Fibroblast of mammary gland (primary cell): Measurements from ENCODE around the gene OTULINL.

Experiments
- DNase-seq: peaks from one replicate; pipeline ENCODE4 v3.0.0-alpha.2; 2010; ENCODE audit warnings: low read depth
- H3K4me3 ChIP-seq: 2 replicates; pipeline ENCODE4 v1.5.1; 2011; ENCODE audit warnings: low read depth, mild to moderate bottlenecking, low read length, moderate library complexity; ENCODE audit not compliant: control insufficient read depth
- TF ChIP-seq, protein P1 (sequence below): conservative IDR thresholded peaks from 2 replicates; pipeline ENCODE4 v1.5.1; 2011; ENCODE audit warnings: low read depth, low read length, inconsistent platforms; ENCODE audit not compliant: control insufficient read depth, insufficient read depth

Gene OTULINL

GRCh38 chr5:14581106-14581890 is at the start of gene OTULINL:
OTULINL (plus strand) TSS chr5:14581792; CDS start chr5:14581895, 103 bp downstream.
- H3K4me3 ChIP-seq: peak within 1 kb of the TSS; percentile 49
- DNase-seq: peak; percentile 53
- TF ChIP-seq, protein P1, sequence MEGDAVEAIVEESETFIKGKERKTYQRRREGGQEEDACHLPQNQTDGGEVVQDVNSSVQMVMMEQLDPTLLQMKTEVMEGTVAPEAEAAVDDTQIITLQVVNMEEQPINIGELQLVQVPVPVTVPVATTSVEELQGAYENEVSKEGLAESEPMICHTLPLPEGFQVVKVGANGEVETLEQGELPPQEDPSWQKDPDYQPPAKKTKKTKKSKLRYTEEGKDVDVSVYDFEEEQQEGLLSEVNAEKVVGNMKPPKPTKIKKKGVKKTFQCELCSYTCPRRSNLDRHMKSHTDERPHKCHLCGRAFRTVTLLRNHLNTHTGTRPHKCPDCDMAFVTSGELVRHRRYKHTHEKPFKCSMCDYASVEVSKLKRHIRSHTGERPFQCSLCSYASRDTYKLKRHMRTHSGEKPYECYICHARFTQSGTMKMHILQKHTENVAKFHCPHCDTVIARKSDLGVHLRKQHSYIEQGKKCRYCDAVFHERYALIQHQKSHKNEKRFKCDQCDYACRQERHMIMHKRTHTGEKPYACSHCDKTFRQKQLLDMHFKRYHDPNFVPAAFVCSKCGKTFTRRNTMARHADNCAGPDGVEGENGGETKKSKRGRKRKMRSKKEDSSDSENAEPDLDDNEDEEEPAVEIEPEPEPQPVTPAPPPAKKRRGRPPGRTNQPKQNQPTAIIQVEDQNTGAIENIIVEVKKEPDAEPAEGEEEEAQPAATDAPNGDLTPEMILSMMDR: no peak

DNA sequence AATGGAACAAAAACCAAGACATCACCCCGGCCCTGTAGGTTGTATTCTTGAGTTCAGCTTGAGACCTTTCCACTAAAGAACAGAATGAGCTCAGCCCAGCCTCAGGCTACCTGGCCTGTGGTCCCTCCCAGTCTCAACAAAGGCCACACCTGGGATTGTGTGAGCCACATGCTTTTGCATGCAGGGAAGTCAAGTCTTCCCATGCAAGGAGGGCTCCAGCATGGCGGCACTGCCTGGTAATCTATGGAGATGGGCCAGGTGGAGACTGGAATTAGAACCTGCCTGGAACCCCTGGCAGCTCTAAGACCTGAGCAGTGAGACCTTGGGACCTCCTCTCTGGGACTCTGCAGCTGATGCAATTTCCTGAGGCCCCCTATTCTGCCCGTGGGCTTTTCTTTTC is 49.4 kb upstream of the OTULINL start:
- H3K4me3 ChIP-seq: no peak overlapping the region
- TF ChIP-seq, protein P1: no peak
- DNase-seq: no peak

DNA sequence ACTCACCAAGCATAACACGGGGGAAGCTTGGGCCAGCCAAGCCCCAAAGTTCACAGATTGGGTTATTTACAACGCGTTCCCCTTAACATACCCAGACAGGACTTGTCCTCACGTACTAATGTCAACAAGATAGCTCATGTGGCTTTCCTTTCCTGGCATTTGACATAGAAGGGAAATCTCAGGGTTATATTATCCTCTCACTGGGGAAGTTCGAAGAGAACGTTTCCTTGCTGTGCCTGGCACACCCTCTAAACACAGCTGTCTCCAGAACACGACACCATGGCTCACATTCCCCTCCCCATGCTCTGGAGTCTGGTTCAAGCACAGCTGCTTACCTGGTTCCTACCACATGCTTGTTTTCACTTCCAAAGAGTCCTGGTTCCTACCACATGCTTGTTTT is 46.8 kb upstream of the OTULINL start:
- no peak overlapping the region for H3K4me3 ChIP-seq
- TF ChIP-seq, protein P1: no peak
- no peak for DNase-seq

DNA sequence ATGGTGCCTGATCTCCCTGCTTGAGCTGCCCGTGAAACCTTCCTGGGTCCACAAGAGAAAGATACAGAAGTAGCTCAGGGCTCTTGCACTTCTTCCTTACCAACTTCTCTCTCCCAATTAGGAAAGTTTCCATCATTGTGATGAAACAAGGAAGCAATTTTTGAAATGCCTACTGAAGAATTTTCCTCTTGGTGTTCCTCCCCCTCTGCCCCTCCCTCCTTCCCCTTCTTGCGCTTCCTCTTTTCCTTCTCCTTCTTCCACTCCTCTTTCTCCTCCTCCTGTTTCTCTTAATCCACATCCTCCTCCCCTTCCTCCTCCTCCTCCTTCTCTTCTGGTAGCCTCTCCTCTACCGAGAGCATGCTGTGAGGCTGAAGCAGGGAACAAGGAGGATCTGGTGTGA is 36.3 kb upstream of the OTULINL start:
- no peak overlapping the region for H3K4me3 ChIP-seq
- TF ChIP-seq, protein P1: no peak
- DNase-seq: no peak

DNA sequence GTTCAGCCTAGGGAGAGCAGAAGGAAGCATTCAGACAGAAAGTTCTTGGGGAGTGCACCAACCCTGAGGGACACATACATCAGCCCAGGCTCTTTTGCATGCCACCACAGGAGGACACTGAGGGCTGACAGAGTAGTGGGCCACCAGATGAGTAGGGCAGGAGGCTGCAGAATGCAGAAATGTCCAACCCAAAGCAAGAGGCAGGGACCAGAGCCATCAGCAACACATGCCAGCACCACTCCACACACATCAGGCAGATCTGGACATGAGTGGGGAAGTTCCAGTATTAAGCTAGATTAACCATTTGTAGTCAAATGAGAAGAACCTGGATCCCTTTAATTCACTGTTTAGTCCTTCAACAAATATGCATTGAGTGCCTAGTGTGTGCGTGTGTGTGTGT is 35.7 kb upstream of the OTULINL start:
- H3K4me3 ChIP-seq: no peak overlapping the region
- TF ChIP-seq, protein P1: no peak
- no peak for DNase-seq

DNA sequence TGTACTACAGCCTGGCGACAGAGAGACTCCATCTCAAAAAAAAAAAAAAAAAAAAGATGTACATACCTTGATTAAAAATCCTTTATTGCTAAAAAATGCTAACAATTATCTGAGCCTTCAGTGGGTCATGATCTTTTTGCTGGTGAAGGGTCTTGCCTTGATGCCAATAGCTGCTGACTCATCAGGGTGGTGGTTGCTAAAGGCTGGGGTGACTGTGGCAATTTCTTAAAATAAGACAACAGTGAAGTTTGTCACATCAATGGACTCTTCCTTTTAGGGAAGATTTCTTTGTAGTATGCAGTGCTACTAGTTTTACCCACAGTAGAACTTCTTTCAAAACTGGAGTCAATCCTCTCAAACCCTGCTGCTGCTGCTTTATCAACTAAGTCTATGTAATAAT is 33.9 kb upstream of the OTULINL start:
- H3K4me3 ChIP-seq: no peak overlapping the region
- no peak for DNase-seq
- TF ChIP-seq, protein P1: no peak

DNA sequence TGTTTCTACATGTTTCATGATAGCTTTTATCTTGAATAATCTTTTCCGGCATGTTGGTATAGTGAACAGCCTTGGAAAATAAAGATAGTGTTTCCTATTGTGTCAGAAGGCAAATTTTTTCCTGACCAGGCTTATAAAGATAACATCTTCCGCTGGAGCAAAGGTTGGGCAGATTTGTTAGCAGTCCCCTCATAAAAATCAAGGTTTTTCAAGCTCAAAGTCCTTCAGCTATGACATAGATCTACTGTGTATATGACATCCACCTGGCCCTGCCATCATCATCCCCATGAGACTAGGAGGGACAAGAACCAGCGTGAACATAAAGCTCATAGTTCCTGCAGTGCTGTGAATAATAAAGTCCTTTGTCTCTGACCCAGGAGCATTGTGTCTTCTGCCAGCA is 30.4 kb upstream of the OTULINL start:
- TF ChIP-seq, protein P1: no peak
- DNase-seq: no peak
- H3K4me3 ChIP-seq: no peak overlapping the region
